ENCODE data around the gene CPEB4. TPM values are rescaled to one million over a fixed set of nuclear protein-coding genes. Genes with fewer than 3 reads are reported as not detected.

The CPEB4 gene
- total RNA-seq, 4 donors from 2014 or later = 97.8 to 109 (median 102) TPM

- Histone ChIP-seq H3K9me3 (no peaks in the 10 kb centered on the region), H3K27ac (no peak overlapping the region), H3K27me3 (no peaks in the 10 kb centered on the region), H3K4me1 (peaks cover 8 to 25% of the 10 kb centered on the region in 2 donors), H3K4me3 (no peak overlapping the region), H3K36me3 (no peaks in the 10 kb centered on the region)
- ATAC-seq (peak in 1 of 2 donors; percentile 83), DNase-seq (peak in 1 of 2 donors; percentile 41)
- intact Hi-C loops (cut with DNase I; ENCODE audit: low total_unique reads) = no loop called here
- TF ChIP-seq POLR2A (IDR thresholded peaks at IDR 0.05) = no peak
- TF ChIP-seq CTCF (IDR thresholded peaks at IDR 0.05 in 4 of 5, conservative IDR thresholded peaks at IDR 0.05 in 1 of 5) = no peak
- in situ Hi-C loops (cut with MboI; ENCODE audit: low sequenced_read_pairs in 4 of 4) = no loop called here
Measured at GRCh38 chr5:173875189-173875588, 13.0 kb upstream of the CPEB4 start.

GRCh38 chr5:173878224-173878967 is 9.8 kb upstream of the CPEB4 start:
- DNase-seq = no peak
- H3K27me3 ChIP-seq = no peaks in the 10 kb centered on the region
- no peaks in the 10 kb centered on the region for H3K36me3 ChIP-seq
- in situ Hi-C loops (cut with MboI; ENCODE audit: low sequenced_read_pairs in 4 of 4) (no loop called here), intact Hi-C loops (cut with DNase I; ENCODE audit: low total_unique reads) (no loop called here)
- TF ChIP-seq CTCF (IDR thresholded peaks at IDR 0.05 in 4 of 5, conservative IDR thresholded peaks at IDR 0.05 in 1 of 5) = no peak
- no peak for TF ChIP-seq POLR2A (IDR thresholded peaks at IDR 0.05)
- no peak overlapping the region for H3K4me3 ChIP-seq
- peak; percentile 52 to 77 for ATAC-seq
- no peaks in the 10 kb centered on the region for H3K9me3 ChIP-seq
- peak overlapping the region; percentile 14 to 56 (median 24) for H3K27ac ChIP-seq
- H3K4me1 ChIP-seq = peaks cover 8 to 25% of the 10 kb centered on the region in 2 donors

GRCh38 chr5:173880306-173880985 is 7.7 kb upstream of the CPEB4 start:
- H3K36me3 ChIP-seq = no peaks in the 10 kb centered on the region
- no peaks in the 10 kb centered on the region for H3K27me3 ChIP-seq
- DNase-seq (no peak), ATAC-seq (no peak)
- intact Hi-C loops (cut with DNase I; ENCODE audit: low total_unique reads) (loop anchor here (10.0 kb wide), 1 partner anchor 434 kb away; no protein-coding TSS in a partner anchor), in situ Hi-C loops (cut with MboI; ENCODE audit: low sequenced_read_pairs in 4 of 4) (loop anchor here in 2 of 4 donors (5.0 to 10.0 kb wide), 2 partner anchors 263 to 266 kb away; partner anchors contain the start of gene BOD1 (in 2 of the 2))
- H3K4me1 ChIP-seq = peaks cover 8 to 22% of the 10 kb centered on the region in 2 donors
- no peak overlapping the region for H3K27ac ChIP-seq
- no peak for TF ChIP-seq CTCF (IDR thresholded peaks at IDR 0.05 in 4 of 5, conservative IDR thresholded peaks at IDR 0.05 in 1 of 5)
- no peak for TF ChIP-seq POLR2A (IDR thresholded peaks at IDR 0.05)
- H3K4me3 ChIP-seq = no peak overlapping the region
- no peaks in the 10 kb centered on the region for H3K9me3 ChIP-seq

- no peak for DNase-seq
- H3K4me3 ChIP-seq = no peak overlapping the region
- no peaks in the 10 kb centered on the region for H3K36me3 ChIP-seq
- no peak for ATAC-seq
- H3K27ac ChIP-seq = no peak overlapping the region
- H3K9me3 ChIP-seq = no peaks in the 10 kb centered on the region
- intact Hi-C loops (cut with DNase I; ENCODE audit: low total_unique reads) (loop anchor here (10.0 kb wide), 1 partner anchor 433 kb away; no protein-coding TSS in a partner anchor), in situ Hi-C loops (cut with MboI; ENCODE audit: low sequenced_read_pairs in 4 of 4) (loop anchor here in 2 of 4 donors (5.0 to 10.0 kb wide), 2 partner anchors 265 to 267 kb away; partner anchors contain the start of gene BOD1 (in 2 of the 2))
- TF ChIP-seq POLR2A (IDR thresholded peaks at IDR 0.05) = no peak
- no peak for TF ChIP-seq CTCF (IDR thresholded peaks at IDR 0.05 in 4 of 5, conservative IDR thresholded peaks at IDR 0.05 in 1 of 5)
- H3K27me3 ChIP-seq = no peaks in the 10 kb centered on the region
- H3K4me1 ChIP-seq = peaks cover 8 to 18% of the 10 kb centered on the region in 2 donors
Measured at GRCh38 chr5:173881811-173882575, 6.2 kb upstream of the CPEB4 start.
